ENCODE results near the gene ANKRD36B.
"Not testable (repeated sequence)": the region's sequence is repeated elsewhere in the genome, so short reads cannot be mapped to it uniquely, and the experiment has no call there.

Gene ANKRD36B

DNA sequence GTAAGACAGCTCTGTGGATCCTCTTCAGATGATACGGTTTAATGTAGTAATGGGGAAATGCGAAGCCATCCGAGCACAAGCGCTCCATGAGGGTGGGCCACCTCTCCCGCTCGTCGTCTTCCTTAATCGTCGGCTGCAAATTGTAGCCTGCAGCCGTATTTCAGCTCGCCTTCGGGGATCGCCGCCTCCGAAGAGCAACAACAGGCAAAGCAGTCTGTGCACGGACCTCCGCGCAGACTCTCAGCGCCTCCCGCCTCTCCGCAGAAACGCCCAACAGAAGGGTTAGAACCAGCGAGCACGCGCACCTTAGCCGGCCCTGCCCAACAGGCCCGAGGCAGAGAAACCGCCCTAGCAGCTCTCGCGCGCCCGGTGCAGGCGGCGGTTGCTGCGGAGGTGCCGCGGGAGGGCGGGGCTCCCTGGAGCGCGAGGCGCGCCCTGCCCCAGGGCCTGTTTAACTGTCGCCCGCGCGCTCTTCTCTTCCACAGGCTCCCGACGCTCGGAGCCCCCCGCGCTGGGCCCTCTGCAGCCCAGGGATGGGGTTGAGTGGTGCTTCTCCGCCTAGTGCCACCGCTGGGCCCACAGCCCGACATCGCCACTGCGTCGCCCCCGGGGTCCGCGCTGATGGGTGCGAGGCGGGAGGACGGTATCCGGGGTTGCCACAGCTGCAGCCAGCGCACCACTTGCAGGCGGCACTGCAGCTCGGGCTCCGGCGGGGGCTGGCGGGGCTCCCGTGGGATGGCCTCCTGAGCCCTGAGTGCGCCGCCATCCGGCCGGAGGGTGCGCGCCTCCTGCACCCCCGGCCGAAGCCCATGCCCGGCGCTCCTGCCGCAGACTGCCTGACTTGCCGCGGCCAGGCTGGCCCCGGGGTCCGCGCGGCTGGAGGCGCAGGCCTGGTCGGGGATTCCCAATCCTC is at the start of gene ANKRD36B:
ANKRD36B (minus strand) TSS at position 280 of the 913 bp plus-strand sequence; CDS start at position 88, 192 bp downstream.
- DNase-seq (ENCODE audit: low read depth, low spot score) = not testable (repeated sequence)

DNA sequence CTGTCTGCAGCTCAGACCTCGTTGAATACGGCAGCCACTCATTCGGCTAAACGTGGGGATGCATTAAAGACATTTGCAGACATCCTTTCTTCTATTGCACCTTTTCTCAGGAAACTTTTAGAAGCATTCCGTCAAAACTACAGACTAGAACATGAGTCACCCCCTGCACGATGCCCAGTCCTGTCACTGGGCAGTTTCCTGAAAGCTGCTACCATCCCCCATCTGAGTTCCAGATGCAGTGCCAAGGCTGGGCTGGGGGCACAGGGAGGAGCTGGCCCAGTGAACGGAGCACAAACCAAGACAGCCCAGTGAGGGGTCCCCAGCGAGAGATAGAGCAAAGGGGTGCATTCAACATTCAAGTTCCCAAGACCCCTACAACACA is 36.4 kb upstream of the ANKRD36B start:
- not testable (repeated sequence) for DNase-seq (ENCODE audit: low read depth, low spot score); H3K27ac ChIP-seq

More for the DNA sequence above, at the start of gene ANKRD36B:
- H3K27ac ChIP-seq = peak within 1 kb of the TSS; percentile 70

DNA sequence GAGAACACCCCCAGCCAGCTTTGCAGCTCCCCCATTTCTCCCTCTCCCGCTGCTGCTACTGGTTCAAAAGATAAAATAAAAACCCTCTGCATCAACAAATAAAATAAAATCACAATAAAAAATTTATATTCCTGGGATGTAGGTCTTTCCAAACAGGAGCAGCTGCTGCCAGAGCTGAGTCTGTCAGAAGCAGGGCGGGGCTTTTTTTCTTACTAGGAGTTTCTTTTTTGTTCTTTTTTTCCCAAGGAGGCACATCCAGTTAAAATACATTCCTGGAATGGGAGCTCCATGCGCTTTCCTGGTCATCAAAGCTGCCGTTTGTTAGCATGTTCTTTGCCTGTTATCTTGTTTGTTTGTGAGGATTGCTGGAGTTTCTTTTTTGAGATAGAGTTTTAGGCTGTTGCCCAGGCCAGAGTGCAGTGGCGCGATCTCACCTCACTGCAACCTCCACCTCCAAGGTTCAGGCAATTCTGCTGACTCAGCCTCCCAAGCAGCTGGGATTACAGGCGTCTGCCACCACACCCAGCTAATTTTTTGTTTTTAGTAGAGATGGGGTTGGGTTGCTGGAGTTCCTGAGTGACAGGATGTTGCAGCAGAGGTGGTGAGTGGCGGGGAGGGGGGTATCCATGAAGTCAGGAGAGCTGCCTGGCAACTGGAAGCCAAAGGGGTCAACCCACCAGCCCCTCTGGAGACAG is 35.8 kb upstream of the ANKRD36B start:
- not testable (repeated sequence) for H3K27ac ChIP-seq; DNase-seq (ENCODE audit: low read depth, low spot score)

DNA sequence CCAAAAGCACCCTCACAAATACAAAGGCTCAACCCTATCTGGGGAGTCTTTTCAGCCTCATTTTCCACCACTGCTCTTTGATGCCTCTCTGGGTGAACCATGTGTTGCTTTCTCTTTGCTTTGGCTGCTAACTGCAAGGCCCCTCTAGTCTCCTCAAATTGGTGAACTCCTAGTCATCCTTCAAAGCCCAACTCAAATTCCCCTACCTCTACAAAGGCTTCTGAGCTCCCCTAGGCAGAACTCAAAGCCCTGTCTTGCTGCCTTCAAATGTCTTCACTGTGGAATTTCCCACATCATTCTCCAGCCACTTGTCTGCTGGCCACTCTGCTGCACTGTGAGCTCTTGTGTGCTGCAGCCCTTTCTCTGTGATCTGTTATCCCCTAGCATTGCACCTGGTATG is 33.3 kb upstream of the ANKRD36B start:
- not testable (repeated sequence) for H3K27ac ChIP-seq; DNase-seq (ENCODE audit: low read depth, low spot score)

DNA sequence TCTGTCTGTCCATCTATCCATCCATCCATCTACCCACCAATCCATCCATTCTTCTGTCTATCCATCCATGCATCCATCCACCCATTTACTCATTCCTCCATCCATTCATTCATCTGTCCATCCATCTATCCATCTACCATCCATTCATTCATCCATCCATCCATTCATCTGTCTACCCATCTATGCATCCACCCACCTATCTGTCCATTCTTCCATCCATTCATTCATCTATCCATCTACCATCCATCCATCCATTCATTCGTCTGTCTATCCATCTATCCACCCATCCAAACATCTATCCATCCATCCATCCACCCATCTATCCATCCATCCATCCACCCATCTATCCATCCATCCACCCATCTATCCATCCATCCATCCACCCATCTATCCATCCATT is 30.8 kb upstream of the ANKRD36B start:
- H3K27ac ChIP-seq; DNase-seq (ENCODE audit: low read depth, low spot score): not testable (repeated sequence)

DNA sequence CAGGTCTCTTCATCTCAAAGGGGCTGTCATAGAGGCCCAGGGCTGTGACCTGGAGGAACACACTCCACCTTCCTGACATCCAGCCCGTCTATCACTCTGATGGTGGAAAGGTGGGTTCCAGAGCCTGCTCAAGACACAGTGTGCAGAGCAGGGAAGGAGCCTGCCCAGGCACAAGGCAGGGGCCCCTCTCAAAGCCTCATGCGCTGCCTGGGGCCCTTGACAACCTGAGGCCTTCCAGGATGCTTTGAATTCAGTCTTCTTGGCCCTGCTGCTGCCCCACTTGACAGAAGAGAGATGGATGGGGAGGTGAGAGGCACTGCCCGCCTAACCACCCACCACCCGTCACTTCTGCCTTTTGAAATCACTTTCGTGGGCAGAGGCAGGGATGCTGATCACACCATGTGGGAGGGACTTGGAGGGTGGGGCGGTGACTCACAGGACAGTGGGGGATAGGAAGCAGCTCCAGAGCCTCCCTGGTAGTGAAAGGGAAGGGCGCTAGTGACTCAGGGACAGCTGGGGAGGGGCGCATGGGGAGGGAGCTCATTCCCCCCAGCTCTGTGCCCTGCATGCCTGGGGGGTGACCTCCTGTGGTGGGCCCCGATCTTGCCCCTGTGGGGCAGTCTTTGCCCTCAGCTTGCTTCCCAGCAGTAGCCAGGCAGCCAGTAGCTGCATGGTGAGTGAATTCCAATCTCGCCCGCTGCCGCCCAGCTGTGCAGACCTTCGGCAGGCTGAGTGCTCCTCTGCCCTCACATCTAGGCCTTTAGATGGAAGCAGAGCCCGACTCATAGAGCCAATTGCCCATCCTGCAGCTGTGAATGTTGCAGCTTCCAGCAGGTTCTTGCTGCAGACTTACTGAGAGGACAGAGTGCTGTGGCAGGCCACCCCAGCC is 29.5 kb upstream of the ANKRD36B start:
- not testable (repeated sequence) for DNase-seq (ENCODE audit: low read depth, low spot score)

DNA sequence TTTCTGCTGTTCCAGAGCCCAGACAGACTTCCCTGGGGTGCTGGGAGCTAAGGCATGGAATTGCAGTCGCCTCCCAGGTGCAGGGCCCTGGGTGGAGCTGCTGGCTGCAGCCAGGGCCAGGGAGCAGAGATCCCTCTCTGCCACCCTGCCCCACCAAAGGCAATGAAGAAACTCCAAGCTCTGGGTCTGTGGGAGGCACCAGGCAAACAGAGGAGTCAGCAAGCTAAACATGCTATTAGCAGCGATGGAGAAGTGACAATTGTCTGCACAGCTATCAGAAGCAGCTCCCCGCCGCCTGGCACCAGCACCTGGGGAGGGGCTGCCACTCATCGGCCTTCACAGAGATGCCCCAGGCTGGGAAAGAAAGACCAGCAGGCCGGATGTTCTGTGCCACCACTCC is 28.2 kb upstream of the ANKRD36B start:
- DNase-seq (ENCODE audit: low read depth, low spot score) = no peak
- H3K27ac ChIP-seq = no peak overlapping the region

More for the DNA sequence above, 29.5 kb upstream of the ANKRD36B start:
- H3K27ac ChIP-seq = not testable (repeated sequence)

DNA sequence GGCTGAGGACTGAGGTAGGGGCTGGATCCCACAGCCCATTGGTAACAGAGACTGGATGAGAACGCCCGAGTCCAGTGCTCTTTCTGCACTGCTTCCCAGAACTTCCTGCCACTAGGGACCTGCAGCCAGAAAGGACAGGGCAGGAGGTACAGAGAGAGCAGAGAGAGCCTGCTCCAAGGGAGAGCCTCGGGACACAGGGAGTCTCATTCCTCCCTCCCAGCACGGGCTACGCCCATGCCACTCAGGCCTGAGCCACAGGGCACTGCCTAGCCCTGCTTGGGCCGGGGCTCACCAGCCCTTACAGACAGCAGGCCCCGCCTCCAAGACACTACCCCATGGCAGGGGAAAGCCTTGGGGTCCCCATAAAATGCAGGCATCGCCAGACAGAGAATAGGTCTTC is 26.1 kb upstream of the ANKRD36B start:
- not testable (repeated sequence) for DNase-seq (ENCODE audit: low read depth, low spot score); H3K27ac ChIP-seq

DNA sequence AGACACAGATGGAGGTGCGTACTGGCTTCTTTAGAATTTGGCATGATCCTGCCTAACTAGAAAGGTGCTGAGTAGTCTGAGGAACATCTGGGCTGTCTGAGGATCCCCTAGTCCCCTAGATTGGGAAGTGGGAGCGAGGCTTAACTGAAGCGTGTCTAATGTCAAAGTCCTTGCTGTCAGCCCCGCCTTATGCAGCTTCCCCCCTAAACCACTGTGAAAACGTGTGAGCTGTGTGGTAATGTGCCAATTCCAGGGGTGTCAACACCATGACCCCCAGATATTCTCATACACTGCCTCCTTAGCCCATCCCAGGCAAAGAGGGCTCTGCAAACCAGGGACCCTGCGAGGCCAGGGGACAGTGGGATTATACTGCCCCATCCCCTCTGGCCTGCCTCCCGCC is 22.2 kb upstream of the ANKRD36B start:
- not testable (repeated sequence) for DNase-seq (ENCODE audit: low read depth, low spot score); H3K27ac ChIP-seq

DNA sequence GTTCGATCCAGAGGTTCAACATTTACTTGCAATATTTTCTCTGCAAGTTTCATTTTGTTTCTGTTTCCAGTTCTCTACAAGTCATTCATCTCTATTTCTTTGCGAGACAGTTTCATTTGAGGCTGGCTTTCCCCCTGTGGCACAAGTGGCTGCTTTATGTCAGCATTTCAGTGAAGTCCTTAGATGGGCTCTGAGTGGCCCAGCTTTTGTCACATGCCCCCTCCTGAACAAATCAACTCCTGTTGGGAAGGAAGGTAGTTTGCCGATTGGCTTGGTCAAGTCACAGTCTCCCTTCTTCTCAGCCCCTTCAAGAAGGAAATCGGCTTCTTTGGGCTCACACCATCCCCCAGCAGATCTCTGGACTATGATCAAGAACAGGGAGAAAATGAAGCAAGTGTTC is 19.1 kb upstream of the ANKRD36B start:
- H3K27ac ChIP-seq; DNase-seq (ENCODE audit: low read depth, low spot score): not testable (repeated sequence)

DNA sequence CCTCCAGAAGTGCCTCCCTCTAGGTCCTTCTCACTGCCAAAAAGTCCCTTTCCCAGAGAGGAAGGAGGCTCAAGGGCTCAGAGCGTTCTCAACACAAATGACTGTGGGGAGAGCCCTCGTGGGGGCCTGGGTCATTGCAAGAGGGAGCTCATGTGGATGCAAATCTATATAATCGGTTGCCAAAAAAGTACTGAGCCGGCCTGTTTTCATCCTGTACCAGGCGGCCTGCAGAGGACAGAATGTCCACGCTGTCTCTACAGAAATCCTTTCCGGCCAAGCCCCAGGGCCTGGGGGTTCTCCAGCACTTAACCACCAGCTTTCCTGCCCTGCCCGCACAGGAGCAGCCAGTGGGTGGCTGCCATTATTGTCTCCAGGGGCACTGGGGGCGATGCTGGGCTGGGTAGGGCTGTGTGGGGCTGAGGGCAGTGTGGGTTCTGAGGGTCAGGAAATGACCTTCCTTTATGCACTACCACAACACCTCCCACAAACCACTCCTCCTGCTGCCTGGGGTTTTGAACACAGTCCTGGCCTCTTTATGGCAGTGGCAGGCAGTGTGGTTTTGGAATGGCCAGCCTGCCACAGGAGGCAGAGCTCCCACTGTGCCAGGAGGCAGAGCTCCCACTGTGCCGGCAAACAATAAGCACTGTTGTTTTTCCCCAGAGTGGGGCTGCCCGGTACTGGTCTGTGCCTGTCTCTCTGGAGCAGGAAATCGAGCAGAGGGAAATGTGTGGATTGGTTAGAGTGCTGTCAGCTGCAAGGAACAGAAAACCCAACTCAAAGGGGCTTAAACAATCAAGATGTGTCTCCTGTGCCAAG is 16.1 kb upstream of the ANKRD36B start:
- DNase-seq (ENCODE audit: low read depth, low spot score); H3K27ac ChIP-seq: not testable (repeated sequence)

DNA sequence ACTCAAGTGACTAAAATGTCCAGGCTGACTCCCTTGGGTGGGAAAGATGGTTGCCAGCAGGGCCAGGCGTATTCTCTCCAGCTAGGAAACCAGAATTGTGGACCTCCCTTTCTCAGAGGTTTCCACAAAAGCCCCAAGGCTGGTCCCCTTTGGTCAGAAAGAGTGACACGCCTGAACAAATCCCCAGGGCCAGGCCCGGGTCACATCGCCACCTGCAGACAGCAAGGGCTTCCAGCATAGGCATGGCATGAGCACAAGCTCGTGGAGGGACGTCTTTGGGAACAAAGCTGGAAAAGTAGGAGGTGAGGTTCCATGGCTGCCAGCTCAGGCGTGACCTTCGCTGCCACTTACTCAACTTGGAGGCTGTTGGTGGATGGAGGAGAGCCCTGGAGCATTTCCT is 15.4 kb upstream of the ANKRD36B start:
- not testable (repeated sequence) for H3K27ac ChIP-seq; DNase-seq (ENCODE audit: low read depth, low spot score)

DNA sequence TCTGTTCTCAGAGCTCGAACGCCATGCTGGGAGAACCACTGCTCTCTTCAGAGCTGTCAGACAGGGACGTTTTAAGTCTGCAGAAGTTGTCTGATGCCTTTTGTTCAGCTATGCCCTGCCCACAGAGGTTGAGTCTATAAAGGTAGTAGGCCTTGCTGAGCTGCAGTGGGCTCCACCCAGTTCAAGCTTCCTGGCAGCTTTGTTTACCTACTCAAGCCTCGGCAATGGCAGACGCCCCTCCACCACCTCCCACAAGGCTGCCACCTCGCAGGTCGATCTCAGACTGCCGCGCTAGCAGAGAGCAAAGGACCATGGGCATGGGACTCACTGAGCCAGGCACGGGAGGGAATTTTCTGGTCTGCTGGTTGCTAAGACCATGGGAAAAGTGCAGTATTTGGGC is 11.9 kb upstream of the ANKRD36B start:
- H3K27ac ChIP-seq; DNase-seq (ENCODE audit: low read depth, low spot score): not testable (repeated sequence)

DNA sequence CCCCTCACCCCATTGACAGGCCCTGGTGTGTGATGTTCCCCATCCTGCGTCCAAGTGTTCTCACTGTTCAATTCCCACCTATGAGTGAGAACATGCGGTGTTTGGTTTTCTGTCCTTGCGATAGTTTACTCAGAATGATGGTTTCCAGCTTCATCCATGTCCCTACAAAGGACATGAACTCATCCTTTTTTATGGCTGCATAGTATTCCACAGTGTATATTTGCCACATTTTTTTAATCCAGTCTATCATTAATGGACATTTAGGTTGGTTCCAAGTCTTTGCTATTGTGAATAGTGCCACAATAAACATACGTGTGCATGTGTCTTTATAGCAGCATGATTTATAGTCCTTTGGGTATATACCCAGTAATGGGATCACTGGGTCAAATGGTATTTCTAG is 6.5 kb upstream of the ANKRD36B start:
- not testable (repeated sequence) for DNase-seq (ENCODE audit: low read depth, low spot score); H3K27ac ChIP-seq

DNA sequence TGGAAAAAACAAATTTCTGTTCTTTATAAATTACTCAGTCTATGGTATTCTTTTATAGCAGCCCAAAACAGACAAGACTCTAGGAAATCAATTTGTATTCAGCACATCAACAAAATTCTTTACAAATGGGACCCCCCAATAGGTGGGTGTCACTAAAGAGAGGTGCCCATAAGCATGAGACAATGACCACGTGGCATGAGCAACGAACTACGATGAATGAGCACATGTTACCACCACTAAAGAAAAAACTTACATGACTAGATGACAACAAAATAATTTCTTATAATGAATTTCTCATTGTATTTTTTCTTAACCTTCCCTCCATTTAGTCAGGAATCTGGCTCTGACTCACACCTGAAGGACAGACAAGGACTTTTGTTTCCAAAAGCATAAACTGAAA is 3.8 kb upstream of the ANKRD36B start:
- DNase-seq (ENCODE audit: low read depth, low spot score); H3K27ac ChIP-seq: not testable (repeated sequence)

DNA sequence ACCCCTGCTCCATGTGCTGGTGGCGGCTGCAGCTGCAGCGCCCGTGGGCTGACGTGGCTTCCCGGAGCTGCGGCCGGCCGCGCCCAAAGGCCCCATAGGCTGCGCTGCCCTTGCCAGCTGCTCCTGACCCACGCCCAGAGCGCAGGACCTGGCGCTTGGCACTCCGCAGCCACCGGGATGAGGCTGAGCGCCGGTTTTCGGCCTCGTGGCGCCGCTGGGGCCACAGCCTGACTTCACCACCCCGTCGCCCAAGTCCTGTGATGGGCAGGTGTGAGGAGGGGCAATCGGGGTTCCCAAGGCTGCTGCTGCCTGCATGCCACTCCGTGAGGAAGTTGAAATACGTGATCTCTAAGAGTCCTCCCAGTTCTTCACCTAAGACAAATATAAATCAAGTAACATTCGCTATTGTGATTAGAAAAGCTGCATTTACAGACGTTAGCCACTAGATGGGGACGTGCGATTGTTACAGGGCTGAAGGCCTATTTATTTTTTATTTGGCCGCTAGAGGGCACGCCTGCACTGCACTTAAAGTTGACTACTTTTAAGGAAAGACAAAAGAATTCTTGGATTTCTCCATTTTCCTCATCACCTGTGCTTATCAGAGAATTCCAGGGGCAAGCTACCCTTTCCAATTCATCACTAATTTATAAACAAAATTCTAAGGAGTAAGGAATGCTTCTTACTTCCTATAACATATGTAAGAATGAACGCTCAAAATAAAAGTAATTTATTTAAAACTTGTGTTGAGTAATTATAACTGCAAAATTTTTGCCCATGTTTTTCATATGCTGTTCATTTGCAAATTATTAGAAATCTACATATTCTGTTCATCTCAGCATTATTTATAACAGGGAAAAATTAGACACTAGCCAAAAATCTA is 1.1 kb upstream of the ANKRD36B start:
- H3K27ac ChIP-seq = peak overlapping the region; percentile 70
- DNase-seq (ENCODE audit: low read depth, low spot score) = peak; percentile 40

DNA sequence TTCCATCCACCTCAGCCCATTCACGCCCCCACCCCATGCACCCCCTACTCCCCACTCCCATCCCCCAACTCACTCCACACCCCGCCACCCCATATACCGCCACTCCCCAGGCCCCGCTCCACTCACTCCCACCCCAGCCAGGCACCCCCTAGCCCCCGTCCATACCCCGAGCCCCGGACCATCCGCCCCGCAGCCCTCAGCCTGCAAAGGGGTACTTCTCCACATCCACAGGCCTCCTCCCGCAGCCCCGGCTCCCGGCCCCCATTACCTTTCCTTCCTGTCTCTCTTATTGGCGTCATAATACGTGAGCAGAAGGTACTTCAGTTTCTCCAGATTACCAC is 450 bp downstream of the ANKRD36B start:
- not testable (repeated sequence) for DNase-seq (ENCODE audit: low read depth, low spot score); H3K27ac ChIP-seq

DNA sequence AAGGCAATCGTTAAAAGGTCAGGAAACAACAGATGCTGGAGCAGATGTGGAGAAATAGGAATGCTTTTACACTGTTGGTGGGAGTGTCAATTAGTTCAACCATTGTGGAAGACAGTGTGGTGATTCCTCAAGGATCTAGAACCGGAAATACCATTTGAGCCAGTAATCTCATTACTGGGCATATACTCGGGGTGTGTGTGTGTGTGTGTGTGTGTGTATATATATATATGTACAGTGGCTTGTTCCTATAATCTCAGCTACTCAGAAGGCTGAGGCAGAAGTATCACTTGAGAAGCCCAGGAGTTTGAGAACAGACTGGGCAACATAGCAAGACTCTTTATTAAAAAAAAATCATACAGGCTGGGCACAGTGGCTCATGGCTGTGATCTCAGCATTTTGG is 24.0 kb downstream of the ANKRD36B start:
- not testable (repeated sequence) for H3K27ac ChIP-seq; DNase-seq (ENCODE audit: low read depth, low spot score)
